GM19023 (cell line): ENCODE data around the gene PLXNA4.

Source experiments
- ATAC-seq: cut with Tn5 transposase; IDR thresholded peaks from one replicate; pipeline ENCODE4 v1.9.1; 2021; ENCODE audit warnings: mild to moderate bottlenecking, moderate library complexity; ENCODE audit not compliant: unreplicated experiment

PLXNA4 gene

GRCh38 chr7:132368246-132368900, 207.9 kb downstream of the PLXNA4 start:
- no peak for ATAC-seq

- no peak for ATAC-seq
These were observed 208.5 kb downstream of the PLXNA4 start for GRCh38 chr7:132367795-132368194.

- ATAC-seq, result no peak
These were observed 209.3 kb downstream of the PLXNA4 start for GRCh38 chr7:132367004-132367403.

- no peak for ATAC-seq
These were observed 212.0 kb downstream of the PLXNA4 start for GRCh38 chr7:132364226-132364625.

- no peak for ATAC-seq
These were observed 214.2 kb downstream of the PLXNA4 start for GRCh38 chr7:132362059-132362458.

GRCh38 chr7:132361146-132361545, 215.1 kb downstream of the PLXNA4 start:
- ATAC-seq, result no peak

GRCh38 chr7:132359743-132360142, 216.5 kb downstream of the PLXNA4 start:
- ATAC-seq, result no peak

- no peak for ATAC-seq
These were observed 221.2 kb downstream of the PLXNA4 start for GRCh38 chr7:132355048-132355447.

GRCh38 chr7:132354527-132354926, 221.7 kb downstream of the PLXNA4 start:
- ATAC-seq, result no peak

- ATAC-seq, result no peak
These were observed 222.3 kb downstream of the PLXNA4 start for GRCh38 chr7:132353936-132354335.

- no peak for ATAC-seq
These were observed 223.5 kb downstream of the PLXNA4 start for GRCh38 chr7:132352800-132353199.

GRCh38 chr7:132351954-132352499, 224.2 kb downstream of the PLXNA4 start:
- no peak for ATAC-seq

- ATAC-seq, result no peak
These were observed 225.5 kb downstream of the PLXNA4 start for GRCh38 chr7:132350741-132351140.

- ATAC-seq, result no peak
These were observed 227.2 kb downstream of the PLXNA4 start for GRCh38 chr7:132349075-132349474.

- ATAC-seq, result no peak
These were observed 227.9 kb downstream of the PLXNA4 start for GRCh38 chr7:132348341-132348740.

- no peak for ATAC-seq
These were observed 228.4 kb downstream of the PLXNA4 start for GRCh38 chr7:132347858-132348257.

GRCh38 chr7:132347123-132347522, 229.1 kb downstream of the PLXNA4 start:
- ATAC-seq, result no peak

- ATAC-seq, result no peak
These were observed 230.6 kb downstream of the PLXNA4 start for GRCh38 chr7:132345543-132346129.

- no peak for ATAC-seq
These were observed 231.2 kb downstream of the PLXNA4 start for GRCh38 chr7:132345030-132345429.

GRCh38 chr7:132343199-132343598, 233.1 kb downstream of the PLXNA4 start:
- ATAC-seq, result no peak

- no peak for ATAC-seq
These were observed 238.7 kb downstream of the PLXNA4 start for GRCh38 chr7:132337450-132338080.

GRCh38 chr7:132336797-132337196, 239.5 kb downstream of the PLXNA4 start:
- ATAC-seq, result no peak
